Activated naive CD4-positive, alpha-beta T cell treated with anti-CD3 and anti-CD28 coated beads, Interleukin-2, amount 50 U/mL, for 16 hours (primary cell): ENCODE data around the gene PHACTR1.

Experiments used
- DNase-seq: peaks from one replicate; pipeline ENCODE4 v3.0.0-alpha.2; 2020

The PHACTR1 gene

GRCh38 chr6:13001927-13002326 is 285.4 kb downstream of the PHACTR1 start:
- no peak for DNase-seq

- DNase-seq: no peak
These were observed 288.0 kb downstream of the PHACTR1 start for GRCh38 chr6:13004601-13005000.

- DNase-seq: no peak
These were observed 289.4 kb downstream of the PHACTR1 start for GRCh38 chr6:13005994-13006393.

GRCh38 chr6:13006578-13007300 is 290.2 kb downstream of the PHACTR1 start:
- no peak for DNase-seq

- no peak for DNase-seq
These were observed 291.2 kb downstream of the PHACTR1 start for GRCh38 chr6:13007744-13008143.

GRCh38 chr6:13009031-13009430 is 292.5 kb downstream of the PHACTR1 start:
- no peak for DNase-seq

GRCh38 chr6:13009461-13009860 is 292.9 kb downstream of the PHACTR1 start:
- no peak for DNase-seq

GRCh38 chr6:13011612-13012146 is 295.1 kb downstream of the PHACTR1 start:
- DNase-seq: no peak

GRCh38 chr6:13012296-13012695 is 295.7 kb downstream of the PHACTR1 start:
- DNase-seq: no peak

- no peak for DNase-seq
These were observed 296.6 kb downstream of the PHACTR1 start for GRCh38 chr6:13012977-13013680.

- no peak for DNase-seq
These were observed 297.3 kb downstream of the PHACTR1 start for GRCh38 chr6:13013681-13014503.

- no peak for DNase-seq
These were observed 298.2 kb downstream of the PHACTR1 start for GRCh38 chr6:13014504-13015378.

GRCh38 chr6:13015379-13015681 is 298.8 kb downstream of the PHACTR1 start:
- DNase-seq: no peak

GRCh38 chr6:13024616-13025015 is 308.0 kb downstream of the PHACTR1 start:
- DNase-seq: no peak

GRCh38 chr6:13025893-13026499 is 309.4 kb downstream of the PHACTR1 start:
- no peak for DNase-seq

GRCh38 chr6:13026557-13026956 is 310.0 kb downstream of the PHACTR1 start:
- no peak for DNase-seq

GRCh38 chr6:13027207-13027606 is 310.6 kb downstream of the PHACTR1 start:
- DNase-seq: no peak

GRCh38 chr6:13030396-13030795 is 313.8 kb downstream of the PHACTR1 start:
- DNase-seq: no peak

GRCh38 chr6:13032566-13032965 is 316.0 kb downstream of the PHACTR1 start:
- DNase-seq: no peak

- DNase-seq: no peak
These were observed 316.6 kb downstream of the PHACTR1 start for GRCh38 chr6:13033145-13033544.

- no peak for DNase-seq
These were observed 317.7 kb downstream of the PHACTR1 start for GRCh38 chr6:13034316-13034715.

GRCh38 chr6:13035606-13036005 is 319.0 kb downstream of the PHACTR1 start:
- DNase-seq: no peak
